ENCODE measurements around the gene CYP27C1. TPM values are rescaled to one million over a fixed set of nuclear protein-coding genes. Genes with fewer than 3 reads are reported as not detected.

The CYP27C1 gene
- total RNA-seq, 1 donor from 2014 or later, result not detected

DNA sequence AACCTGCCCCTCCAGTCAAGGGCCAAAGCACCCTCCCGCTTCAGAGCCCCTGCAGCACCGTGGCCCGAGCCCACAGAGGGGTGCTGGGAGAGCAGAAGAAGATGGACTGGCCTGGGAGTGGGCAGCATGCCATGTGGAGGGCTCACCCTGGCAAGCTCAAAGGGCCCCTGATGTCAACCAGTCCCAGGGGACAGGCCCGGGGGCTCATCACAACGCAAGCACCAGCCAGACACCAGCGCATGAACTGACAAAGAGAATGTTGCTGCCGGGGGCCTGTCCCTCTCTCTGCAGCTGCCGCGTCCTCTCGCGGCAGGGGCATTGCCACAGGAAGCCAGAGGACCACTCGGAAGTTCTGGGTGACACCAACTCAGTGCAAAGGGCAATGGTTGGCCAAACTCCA lies 82.9 kb downstream of the CYP27C1 start:
- TF ChIP-seq, protein P1, sequence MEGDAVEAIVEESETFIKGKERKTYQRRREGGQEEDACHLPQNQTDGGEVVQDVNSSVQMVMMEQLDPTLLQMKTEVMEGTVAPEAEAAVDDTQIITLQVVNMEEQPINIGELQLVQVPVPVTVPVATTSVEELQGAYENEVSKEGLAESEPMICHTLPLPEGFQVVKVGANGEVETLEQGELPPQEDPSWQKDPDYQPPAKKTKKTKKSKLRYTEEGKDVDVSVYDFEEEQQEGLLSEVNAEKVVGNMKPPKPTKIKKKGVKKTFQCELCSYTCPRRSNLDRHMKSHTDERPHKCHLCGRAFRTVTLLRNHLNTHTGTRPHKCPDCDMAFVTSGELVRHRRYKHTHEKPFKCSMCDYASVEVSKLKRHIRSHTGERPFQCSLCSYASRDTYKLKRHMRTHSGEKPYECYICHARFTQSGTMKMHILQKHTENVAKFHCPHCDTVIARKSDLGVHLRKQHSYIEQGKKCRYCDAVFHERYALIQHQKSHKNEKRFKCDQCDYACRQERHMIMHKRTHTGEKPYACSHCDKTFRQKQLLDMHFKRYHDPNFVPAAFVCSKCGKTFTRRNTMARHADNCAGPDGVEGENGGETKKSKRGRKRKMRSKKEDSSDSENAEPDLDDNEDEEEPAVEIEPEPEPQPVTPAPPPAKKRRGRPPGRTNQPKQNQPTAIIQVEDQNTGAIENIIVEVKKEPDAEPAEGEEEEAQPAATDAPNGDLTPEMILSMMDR (IDR thresholded peaks at IDR 0.05), result no peak
- intact Hi-C loops (cut with micrococcal nuclease), result no loop called here
- H3K4me1 Mint-ChIP-seq, result peaks cover 9% of the 10 kb centered on the region
- peaks cover 1% of the 10 kb centered on the region for H3K27me3 Mint-ChIP-seq
- H3K9me3 Mint-ChIP-seq, result peaks cover 2% of the 10 kb centered on the region
- ChIA-PET CTCF (no interaction called here), POLR2A (no interaction called here)
- H3K27ac Mint-ChIP-seq, result no peak overlapping the region
- DNase-seq (no peak), ATAC-seq (ENCODE audit: low read depth) (no peak)
- H3K36me3 Mint-ChIP-seq (ENCODE audit: low read depth), result no peaks in the 10 kb centered on the region
- H3K4me3 Mint-ChIP-seq, result no peak overlapping the region

DNA sequence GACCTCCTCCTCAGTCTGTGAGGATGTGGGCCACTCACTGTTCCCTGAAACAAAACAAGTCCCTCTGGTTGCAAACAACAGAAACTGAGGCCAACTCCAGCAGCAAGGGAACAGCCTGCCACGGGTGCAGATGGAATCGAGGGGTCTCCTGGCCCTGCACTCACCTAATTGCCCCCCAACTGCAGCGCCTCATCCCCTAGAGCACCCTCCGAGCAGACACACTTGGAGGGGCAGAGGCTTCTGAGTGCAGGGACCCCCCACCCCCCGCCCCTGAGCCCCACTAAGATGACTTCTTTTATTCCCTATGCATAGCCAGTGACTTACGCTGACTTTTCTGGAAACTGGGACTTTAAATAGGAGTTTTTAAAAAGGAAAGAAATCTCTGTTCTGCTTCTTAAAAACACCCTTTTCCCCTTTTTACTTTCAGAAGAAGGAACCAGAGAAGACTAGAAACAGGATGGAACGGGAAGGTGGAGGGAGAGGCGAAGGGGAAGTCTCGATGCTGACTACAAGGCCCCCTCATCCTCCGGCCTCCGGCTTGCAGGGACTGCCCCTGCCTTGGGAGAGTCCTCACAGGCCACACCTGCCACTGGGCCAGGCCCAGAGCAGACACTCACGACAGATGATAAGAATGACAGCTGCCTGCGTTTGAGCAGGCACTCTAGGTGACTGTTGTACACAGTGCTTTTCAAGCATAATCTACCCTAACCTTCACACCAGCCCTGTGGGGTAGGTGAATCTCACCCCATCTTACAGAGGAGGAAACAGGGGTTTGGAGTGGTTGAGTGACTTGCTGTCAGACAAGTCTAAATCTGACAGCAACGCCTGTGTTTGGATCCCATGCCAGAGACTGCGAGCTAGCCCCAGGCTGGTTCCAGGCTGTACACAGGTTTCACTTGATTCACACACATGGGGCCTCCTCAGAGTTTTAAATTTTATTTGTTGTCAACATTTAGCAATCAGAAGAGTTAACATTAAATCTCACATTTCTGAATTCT lies 85.0 kb downstream of the CYP27C1 start:
- Mint-ChIP-seq H3K36me3 (ENCODE audit: low read depth) (no peaks in the 10 kb centered on the region), H3K27me3 (no peaks in the 10 kb centered on the region), H3K4me3 (no peak overlapping the region), H3K27ac (no peak overlapping the region), H3K9me3 (peaks cover 2% of the 10 kb centered on the region), H3K4me1 (peaks cover 7% of the 10 kb centered on the region)
- DNase-seq (no peak), ATAC-seq (ENCODE audit: low read depth) (no peak)
- TF ChIP-seq, protein P1 (IDR thresholded peaks at IDR 0.05), result no peak
- intact Hi-C loops (cut with micrococcal nuclease), result no loop called here
- ChIA-PET POLR2A (no interaction called here), CTCF (no interaction called here)

DNA sequence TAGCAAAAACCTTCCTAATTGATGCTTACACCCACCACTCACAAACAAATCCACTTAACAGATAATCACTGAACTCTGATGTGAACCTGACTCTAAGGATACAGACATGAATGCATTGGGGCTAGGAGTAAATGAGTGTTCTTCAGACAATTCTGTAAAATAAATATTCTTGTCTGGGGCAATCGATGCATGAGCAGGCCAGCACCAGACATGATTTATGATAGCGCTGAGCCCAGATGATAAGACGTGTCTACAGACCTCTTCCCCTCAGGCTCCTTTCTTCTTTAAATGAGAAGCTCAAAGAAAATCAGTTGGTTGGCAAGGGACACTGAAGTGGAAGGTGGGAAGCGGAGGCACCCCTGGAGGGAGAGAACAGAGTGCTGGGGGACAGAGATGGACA lies 85.9 kb downstream of the CYP27C1 start:
- Mint-ChIP-seq H3K27ac (no peak overlapping the region), H3K9me3 (peaks cover 2% of the 10 kb centered on the region), H3K4me3 (no peak overlapping the region), H3K36me3 (ENCODE audit: low read depth) (no peaks in the 10 kb centered on the region), H3K4me1 (no peaks in the 10 kb centered on the region), H3K27me3 (no peaks in the 10 kb centered on the region)
- no peak for DNase-seq
- CTCF ChIA-PET, result no interaction called here
- intact Hi-C loops (cut with micrococcal nuclease), result no loop called here
- POLR2A ChIA-PET, result no interaction called here
- TF ChIP-seq, protein P1 (IDR thresholded peaks at IDR 0.05), result no peak
- ATAC-seq (ENCODE audit: low read depth), result no peak

Other genes starting within 250 kb of the CYP27C1 start
- 62.5 and 63.5 TPM in 2 replicates for gene BIN1, start 113.1 kb downstream of the CYP27C1 start, total RNA-seq
- gene ERCC3, start 73.8 kb upstream of the CYP27C1 start, total RNA-seq, result 55.9 and 65.6 TPM in 2 replicates
- 63.1 and 77.7 TPM in 2 replicates for gene MAP3K2, start 167.7 kb upstream of the CYP27C1 start, total RNA-seq
- gene PROC, start 198.1 kb upstream of the CYP27C1 start, total RNA-seq, result not detected in 2 replicates